Heart right ventricle (tissue), 16 donors: ENCODE data around the gene ERCC6L2. TPM values are rescaled to one million over a fixed set of nuclear protein-coding genes. Genes with fewer than 3 reads are reported as not detected.

ENCODE experiments used
- ATAC-seq, 8 donors: fragments of 200-7000 bp; cut with Tn5 transposase; one replicate each; pipeline ENCODE4 v1.9.1; 2020; ENCODE audit warnings: mild to moderate bottlenecking in 8 of 8, moderate library complexity in 8 of 8, moderate number of reproducible peaks in 1 of 8
- DNase-seq, 2 donors: peaks; one replicate each; pipeline ENCODE4 v3.0.0-alpha.2; 2020
- H3K27ac ChIP-seq, 10 donors: fragments of 200-600 bp; sonication (generic) in 2 of 10; one replicate each; pipeline versions ENCODE4 v1.5.0 to v1.8.0; 2020 to 2022; ENCODE audit warnings: mild to moderate bottlenecking in 3 of 10
- H3K27me3 ChIP-seq, 7 donors: fragments of 200-600 bp; one replicate each; pipeline ENCODE4 v1.8.0; 2021 to 2022; ENCODE audit warnings: mild to moderate bottlenecking in 2 of 7
- H3K36me3 ChIP-seq, 9 donors: fragments of 200-600 bp; sonication (generic) in 1 of 9; one replicate each; pipeline versions ENCODE4 v1.5.0 to v1.8.0; 2020 to 2022; ENCODE audit warnings: mild to moderate bottlenecking in 2 of 9
- H3K4me1 ChIP-seq, 9 donors: fragments of 200-600 bp; sonication (generic) in 1 of 9; one replicate each; pipeline versions ENCODE4 v1.5.0 to v1.8.0; 2020 to 2022; ENCODE audit warnings: mild to moderate bottlenecking in 4 of 9
- H3K4me3 ChIP-seq, 10 donors: fragments of 200-600 bp; sonication (generic) in 2 of 10; one replicate each; pipeline versions ENCODE4 v1.5.0 to v1.8.0; 2020 to 2022; ENCODE audit warnings: mild to moderate bottlenecking in 7 of 10, moderate library complexity in 2 of 10
- H3K9me3 ChIP-seq, 11 donors: fragments of 200-600 bp in 10 of 11; sonication (generic) in 2 of 11; one replicate each; pipeline versions ENCODE4 v1.5.0 to v1.8.0; 2013 to 2022; ENCODE audit warnings: mild to moderate bottlenecking in 2 of 11, control low read depth in 1 of 11, moderate library complexity in 1 of 11
- CTCF ChIP-seq, 9 donors: fragments of 200-600 bp; sonication (generic) in 2 of 9; IDR thresholded peaks; one replicate each; pipeline versions ENCODE4 v1.5.0 to v1.8.0; 2021 to 2022; ENCODE audit warnings: antibody characterized with exemption in 9 of 9, mild to moderate bottlenecking in 5 of 9, moderate library complexity in 1 of 9
- WGBS, 2 donors: extraction: QIAGEN DNeasy Blood & Tissue Kit; methylation state at CpG; one replicate each; pipeline ENCODE4 v1.1.7; 2013; ENCODE audit warnings: inconsistent platforms in 1 of 2; 5-methylcytosine and 5-hydroxymethylcytosine counted together
- intact Hi-C, 10 donors: fragments of 100-400 bp; cut with DNase I; formaldehyde crosslinking; loops; one replicate each; pipeline versions ENCODE4 v1.11.1 to v1.14.2; 2022
- polyA plus RNA-seq, 2 donors: library from polyadenylated mRNA; stranded (reverse); fragments of 200-250 nt; gene quantifications; one replicate each; pipeline ENCODE4 v1.2.3, GENCODE V29; 2013
- total RNA-seq, 10 donors: library from RNA; stranded (reverse); fragmentation: NEBNext Ultra II Directional in 3 of 10; extraction: Animal tissue kit (Norgen Biotek cat#: 25700) in 3 of 10; gene quantifications; one replicate each; pipeline versions ENCODE4 v1.2.1 to v1.2.4, GENCODE V29; 2021 to 2023
- donor health status: Arrhythmogenic right ventricular cardiomyopathy.
- donor health status: ischemic (EF 13 %, LVEDD 7.1; RV severe dilation, severe dysfunction).
- donor health status: healthy with polysubstance abuse.
- donor health status: DM: no; HTN: yes; CAD: no.
- donor health status: DM: no; HTN: no; CAD: no.
- donor health status: ischemic (EF 25% LVEDD 6.9; RV normal size, moderate dysfunction).
- donor health status: ischemic (EF 25% LVEDD 5.7; RV mildly dilated, moderate dysfunction).
- donor health status: healthy.
- donor health status: DM: yes; HTN: yes; CAD: no.
- donor health status: Ischemic cardiomyopathy.
- donor health status: ischemic (EF 35%, LVEDD 5.7; RV mildly dilated, moderate dysfunction).
- donor health status: nonischemic (EF 11% LVEDD 7.7; RV severe dilation, severe dysfunction).
- donor health status: DM: yes; HTN: yes; CAD: no.
- donor health status: PGD.
- donor health status: ischemic (EF 29% LVEDD 5.4; RV normal size, mild dysfunction).
- donor health status: nonischemic (EF 23%, LVEDD 6.1; RV moderate dilation, normal function).

ERCC6L2 gene
- total and polyA plus RNA-seq, 12 donors: 4.6 to 37.5 (median 26.4) TPM

DNA sequence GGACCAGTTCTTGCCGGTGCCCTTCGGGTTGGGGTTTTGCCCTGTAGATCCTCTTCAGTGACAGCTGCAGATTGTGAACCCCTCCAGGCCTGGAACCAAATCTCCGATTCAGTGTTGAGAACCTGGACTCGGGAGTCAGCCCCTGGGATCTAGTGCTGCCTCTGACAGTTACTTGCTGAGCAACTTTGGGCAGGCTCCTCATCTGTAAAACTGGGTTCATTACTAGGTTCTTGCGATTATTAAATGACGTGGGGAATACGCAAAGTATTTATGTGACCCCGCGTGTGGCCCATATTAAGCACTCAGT is 600 bp downstream of the ERCC6L2 start:
- peak overlapping the region in 5 of 10 donors; percentile 99 to 100 (median 100) for H3K27ac ChIP-seq
- no peak for TF ChIP-seq CTCF (IDR thresholded peaks at IDR 0.05)
- intact Hi-C loops: loop anchor here in 6 of 10 donors (5.0 to 10.0 kb wide), 5 partner anchors 361 to 559 kb away; partner anchors contain the start of genes PTCH1 (in 2 of the 6) and FANCC (in 1 of the 6)
- no peaks in the 10 kb centered on the region for H3K9me3 ChIP-seq
- ATAC-seq (peak in 4 of 8 donors; percentile 1 to 13 (median 8)), DNase-seq (no peak)
- H3K27me3 ChIP-seq: no peaks in the 10 kb centered on the region
- H3K4me1 ChIP-seq: peaks cover 0 to 27% (median 20%) of the 10 kb centered on the region in 9 donors
- H3K4me3 ChIP-seq: peak overlapping the region in 1 of 10 donors; percentile 93
- 1 to 2% methylated on average over 9 of the region's 9 CpGs for WGBS, 2 donors
- peaks cover 0 to 19% (median 0%) of the 10 kb centered on the region in 9 donors for H3K36me3 ChIP-seq

DNA sequence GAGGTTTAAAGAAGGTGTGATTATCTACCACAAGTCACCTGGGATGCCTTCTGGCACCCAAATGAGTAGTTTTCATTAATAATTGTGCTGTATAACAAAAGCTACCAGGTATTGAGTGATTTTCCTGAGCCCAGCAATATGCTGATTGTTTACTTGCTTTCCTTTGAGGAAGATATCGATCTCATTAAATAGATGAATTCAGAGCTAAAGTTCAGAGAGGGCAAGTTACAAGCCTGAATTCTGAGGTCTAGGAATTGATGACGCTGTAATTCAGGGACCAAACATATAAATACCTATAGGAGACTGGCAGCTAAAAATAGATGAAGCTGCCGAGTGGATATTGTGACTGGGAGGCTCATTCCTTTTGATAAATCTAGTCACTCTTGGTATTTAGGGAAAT is 1.1 kb downstream of the ERCC6L2 start:
- Histone ChIP-seq H3K27me3 (no peaks in the 10 kb centered on the region), H3K27ac (peak overlapping the region in 4 of 10 donors; percentile 99 to 100 (median 100)), H3K4me1 (peaks cover 0 to 27% (median 20%) of the 10 kb centered on the region in 9 donors), H3K36me3 (peaks cover 0 to 22% (median 0%) of the 10 kb centered on the region in 9 donors), H3K4me3 (peak overlapping the region in 1 of 10 donors; percentile 93), H3K9me3 (no peaks in the 10 kb centered on the region)
- WGBS, 2 donors: 27 to 36% methylated on average over 3 of the region's 3 CpGs
- TF ChIP-seq CTCF (IDR thresholded peaks at IDR 0.05): no peak
- DNase-seq (no peak), ATAC-seq (no peak)
- intact Hi-C loops: loop anchor here in 6 of 10 donors (5.0 to 10.0 kb wide), 5 partner anchors 362 to 559 kb away; partner anchors contain the start of genes PTCH1 (in 2 of the 6) and FANCC (in 1 of the 6)

- peaks cover 0 to 21% (median 6%) of the 10 kb centered on the region in 9 donors for H3K36me3 ChIP-seq
- H3K27ac ChIP-seq: no peak overlapping the region
- DNase-seq (no peak), ATAC-seq (no peak)
- no peak for TF ChIP-seq CTCF (IDR thresholded peaks at IDR 0.05)
- no peak overlapping the region for H3K4me3 ChIP-seq
- peaks cover 0 to 30% (median 20%) of the 10 kb centered on the region in 9 donors for H3K4me1 ChIP-seq
- 94 to 98% methylated on average over 1 of the region's 1 CpG for WGBS, 2 donors
- no peaks in the 10 kb centered on the region for H3K9me3 ChIP-seq
- intact Hi-C loops: loop anchor here in 7 of 10 donors (1.0 to 10.0 kb wide), 6 partner anchors 363 to 561 kb away; partner anchors contain the start of genes PTCH1 (in 2 of the 7) and FANCC (in 1 of the 7)
- H3K27me3 ChIP-seq: no peaks in the 10 kb centered on the region
Observed at GRCh38 chr9:95877984-95878383, 2.5 kb downstream of the ERCC6L2 start.

DNA sequence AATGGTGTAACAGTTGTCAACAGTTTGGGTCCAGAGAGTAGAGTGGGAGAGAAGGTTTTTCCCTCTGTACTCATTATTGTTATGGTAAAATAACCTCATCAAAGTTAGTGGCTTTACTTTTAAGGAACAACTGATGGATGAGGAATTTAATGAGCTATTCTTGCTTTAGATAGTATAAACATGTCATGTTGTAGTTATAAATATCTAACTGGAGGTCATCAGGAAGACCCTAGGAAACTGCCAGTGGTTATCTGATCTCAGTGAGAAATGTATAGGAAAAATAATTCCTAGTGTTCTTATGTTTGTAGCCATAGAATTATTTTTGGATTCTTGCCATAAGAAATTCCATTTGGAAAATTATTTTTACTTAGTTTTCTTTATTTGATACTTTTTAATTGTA is 4.1 kb downstream of the ERCC6L2 start:
- H3K27ac ChIP-seq: peak overlapping the region in 1 of 10 donors; percentile 2
- H3K4me1 ChIP-seq: peaks cover 0 to 22% (median 11%) of the 10 kb centered on the region in 9 donors
- TF ChIP-seq CTCF (IDR thresholded peaks at IDR 0.05): no peak

More for the DNA sequence above, 4.1 kb downstream of the ERCC6L2 start:
- Histone ChIP-seq H3K27me3 (no peaks in the 10 kb centered on the region), H3K9me3 (no peaks in the 10 kb centered on the region), H3K4me3 (no peak overlapping the region), H3K36me3 (peaks cover 0 to 36% (median 10%) of the 10 kb centered on the region in 9 donors)
- ATAC-seq (no peak), DNase-seq (no peak)
- intact Hi-C loops: loop anchor here in 6 of 10 donors (5.0 to 10.0 kb wide), 5 partner anchors 365 to 562 kb away; partner anchors contain the start of genes PTCH1 (in 2 of the 6) and FANCC (in 1 of the 6)
